ENCODE data around the gene SORCS3.

DNA sequence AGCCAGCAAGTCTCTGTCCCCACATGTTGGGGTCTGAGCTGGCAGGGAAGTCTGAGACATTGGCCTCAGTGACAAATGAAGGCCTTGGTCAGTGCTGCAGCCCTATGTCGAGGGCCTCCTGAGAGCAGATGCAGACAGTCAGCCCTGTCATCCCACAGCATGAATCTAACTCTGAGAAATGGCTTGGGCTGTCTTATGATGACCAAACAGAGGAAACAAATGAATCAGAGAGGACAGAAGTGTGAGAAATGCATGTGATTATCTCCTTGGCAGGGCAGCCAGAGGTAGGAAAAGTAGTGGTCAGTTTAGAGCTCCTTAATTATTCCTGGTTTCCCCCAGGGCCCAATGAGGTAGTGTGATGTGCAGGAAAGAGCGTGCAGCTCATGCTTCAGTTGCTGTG lies 287.6 kb downstream of the SORCS3 start:
- TF ChIP-seq, protein P1, sequence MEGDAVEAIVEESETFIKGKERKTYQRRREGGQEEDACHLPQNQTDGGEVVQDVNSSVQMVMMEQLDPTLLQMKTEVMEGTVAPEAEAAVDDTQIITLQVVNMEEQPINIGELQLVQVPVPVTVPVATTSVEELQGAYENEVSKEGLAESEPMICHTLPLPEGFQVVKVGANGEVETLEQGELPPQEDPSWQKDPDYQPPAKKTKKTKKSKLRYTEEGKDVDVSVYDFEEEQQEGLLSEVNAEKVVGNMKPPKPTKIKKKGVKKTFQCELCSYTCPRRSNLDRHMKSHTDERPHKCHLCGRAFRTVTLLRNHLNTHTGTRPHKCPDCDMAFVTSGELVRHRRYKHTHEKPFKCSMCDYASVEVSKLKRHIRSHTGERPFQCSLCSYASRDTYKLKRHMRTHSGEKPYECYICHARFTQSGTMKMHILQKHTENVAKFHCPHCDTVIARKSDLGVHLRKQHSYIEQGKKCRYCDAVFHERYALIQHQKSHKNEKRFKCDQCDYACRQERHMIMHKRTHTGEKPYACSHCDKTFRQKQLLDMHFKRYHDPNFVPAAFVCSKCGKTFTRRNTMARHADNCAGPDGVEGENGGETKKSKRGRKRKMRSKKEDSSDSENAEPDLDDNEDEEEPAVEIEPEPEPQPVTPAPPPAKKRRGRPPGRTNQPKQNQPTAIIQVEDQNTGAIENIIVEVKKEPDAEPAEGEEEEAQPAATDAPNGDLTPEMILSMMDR (conservative IDR thresholded peaks at IDR 0.05; ENCODE audit: low read length) = no peak
- no peak for TF ChIP-seq EZH2phosphoT487 (IDR thresholded peaks at IDR 0.05; ENCODE audit: borderline replicate concordance)

Measured in Loucy (cell line).